Bladder microvascular endothelial cell (primary cell): ENCODE results near the gene RBM28. TPM values are rescaled to one million over a fixed set of nuclear protein-coding genes. Genes with fewer than 3 reads are reported as not detected.

ENCODE experiments used
- total RNA-seq: library from RNA; depleted of rRNA; stranded (reverse); fragments of >200 nt; gene quantifications from 2 replicates; pipeline ENCODE4 v1.2.3, GENCODE V29; 2014

RBM28 gene, protein sequence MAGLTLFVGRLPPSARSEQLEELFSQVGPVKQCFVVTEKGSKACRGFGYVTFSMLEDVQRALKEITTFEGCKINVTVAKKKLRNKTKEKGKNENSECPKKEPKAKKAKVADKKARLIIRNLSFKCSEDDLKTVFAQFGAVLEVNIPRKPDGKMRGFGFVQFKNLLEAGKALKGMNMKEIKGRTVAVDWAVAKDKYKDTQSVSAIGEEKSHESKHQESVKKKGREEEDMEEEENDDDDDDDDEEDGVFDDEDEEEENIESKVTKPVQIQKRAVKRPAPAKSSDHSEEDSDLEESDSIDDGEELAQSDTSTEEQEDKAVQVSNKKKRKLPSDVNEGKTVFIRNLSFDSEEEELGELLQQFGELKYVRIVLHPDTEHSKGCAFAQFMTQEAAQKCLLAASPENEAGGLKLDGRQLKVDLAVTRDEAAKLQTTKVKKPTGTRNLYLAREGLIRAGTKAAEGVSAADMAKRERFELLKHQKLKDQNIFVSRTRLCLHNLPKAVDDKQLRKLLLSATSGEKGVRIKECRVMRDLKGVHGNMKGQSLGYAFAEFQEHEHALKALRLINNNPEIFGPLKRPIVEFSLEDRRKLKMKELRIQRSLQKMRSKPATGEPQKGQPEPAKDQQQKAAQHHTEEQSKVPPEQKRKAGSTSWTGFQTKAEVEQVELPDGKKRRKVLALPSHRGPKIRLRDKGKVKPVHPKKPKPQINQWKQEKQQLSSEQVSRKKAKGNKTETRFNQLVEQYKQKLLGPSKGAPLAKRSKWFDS
- total RNA-seq = 7.9 and 27.9 TPM in 2 replicates

GRCh38 chr7:128343554-128344430, at the start of gene RBM28:
TSS of gene RBM28 (minus strand) at chr7:128343908. CDS start at chr7:128343793, 115 bp downstream.

GRCh38 chr7:128361411-128362379, 18.0 kb upstream of the RBM28 start, which contains the start of gene PRRT4:
TSS of gene PRRT4 (minus strand) at chr7:128361690.

Other genes starting within 250 kb of the RBM28 start
- gene LEP, start 102.6 kb downstream of the RBM28 start, total RNA-seq = not detected in 2 replicates
- gene PRRT4, start 17.8 kb upstream of the RBM28 start, total RNA-seq = not detected in 2 replicates
- 51.5 and 86.4 TPM in 2 replicates for gene IMPDH1, start 66.1 kb upstream of the RBM28 start, total RNA-seq
- gene HILPDA, start 112.0 kb upstream of the RBM28 start, total RNA-seq = 6.8 and 10.7 TPM in 2 replicates
- gene METTL2B, start 132.8 kb upstream of the RBM28 start, total RNA-seq = 19.8 and 33.4 TPM in 2 replicates